ENCODE data around the gene PRDX1. TPM values are rescaled to one million over a fixed set of nuclear protein-coding genes. Genes with fewer than 3 reads are reported as not detected.

Gene PRDX1
- total RNA-seq, 1 donor from 2014 or later, result 335 TPM

DNA sequence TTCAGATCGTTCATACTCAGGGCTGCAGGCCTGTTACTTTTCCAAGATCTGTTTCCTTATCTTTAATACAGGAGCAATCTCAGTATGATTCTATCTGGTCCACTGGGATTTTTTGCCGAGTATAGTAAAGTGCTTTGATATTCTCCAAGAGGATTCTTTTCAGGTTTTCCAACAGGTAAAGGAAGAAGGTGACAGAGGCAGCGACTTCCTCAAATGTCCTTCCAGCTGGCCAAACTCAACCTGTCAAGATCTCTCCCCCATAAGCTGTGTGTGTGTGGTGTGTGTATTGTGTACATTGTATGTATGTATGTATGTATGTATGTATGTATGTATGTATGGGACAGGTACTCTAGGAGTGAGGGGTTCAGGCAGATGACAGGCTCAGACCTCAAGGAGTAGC, 30.0 kb upstream of the PRDX1 start:
- Mint-ChIP-seq H3K4me3 (peak overlapping the region; percentile 99), H3K9me3 (no peaks in the 10 kb centered on the region), H3K27me3 (peaks cover 6% of the 10 kb centered on the region), H3K36me3 (peaks cover 11% of the 10 kb centered on the region), H3K27ac (peak overlapping the region; percentile 95), H3K4me1 (ENCODE audit: unreplicated experiment) (peaks cover 20% of the 10 kb centered on the region)
- DNase-seq (ENCODE audit: extremely low spot score, unreplicated experiment), result no peak
- TF ChIP-seq, protein P1, sequence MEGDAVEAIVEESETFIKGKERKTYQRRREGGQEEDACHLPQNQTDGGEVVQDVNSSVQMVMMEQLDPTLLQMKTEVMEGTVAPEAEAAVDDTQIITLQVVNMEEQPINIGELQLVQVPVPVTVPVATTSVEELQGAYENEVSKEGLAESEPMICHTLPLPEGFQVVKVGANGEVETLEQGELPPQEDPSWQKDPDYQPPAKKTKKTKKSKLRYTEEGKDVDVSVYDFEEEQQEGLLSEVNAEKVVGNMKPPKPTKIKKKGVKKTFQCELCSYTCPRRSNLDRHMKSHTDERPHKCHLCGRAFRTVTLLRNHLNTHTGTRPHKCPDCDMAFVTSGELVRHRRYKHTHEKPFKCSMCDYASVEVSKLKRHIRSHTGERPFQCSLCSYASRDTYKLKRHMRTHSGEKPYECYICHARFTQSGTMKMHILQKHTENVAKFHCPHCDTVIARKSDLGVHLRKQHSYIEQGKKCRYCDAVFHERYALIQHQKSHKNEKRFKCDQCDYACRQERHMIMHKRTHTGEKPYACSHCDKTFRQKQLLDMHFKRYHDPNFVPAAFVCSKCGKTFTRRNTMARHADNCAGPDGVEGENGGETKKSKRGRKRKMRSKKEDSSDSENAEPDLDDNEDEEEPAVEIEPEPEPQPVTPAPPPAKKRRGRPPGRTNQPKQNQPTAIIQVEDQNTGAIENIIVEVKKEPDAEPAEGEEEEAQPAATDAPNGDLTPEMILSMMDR (conservative IDR thresholded peaks at IDR 0.05), result no peak

DNA sequence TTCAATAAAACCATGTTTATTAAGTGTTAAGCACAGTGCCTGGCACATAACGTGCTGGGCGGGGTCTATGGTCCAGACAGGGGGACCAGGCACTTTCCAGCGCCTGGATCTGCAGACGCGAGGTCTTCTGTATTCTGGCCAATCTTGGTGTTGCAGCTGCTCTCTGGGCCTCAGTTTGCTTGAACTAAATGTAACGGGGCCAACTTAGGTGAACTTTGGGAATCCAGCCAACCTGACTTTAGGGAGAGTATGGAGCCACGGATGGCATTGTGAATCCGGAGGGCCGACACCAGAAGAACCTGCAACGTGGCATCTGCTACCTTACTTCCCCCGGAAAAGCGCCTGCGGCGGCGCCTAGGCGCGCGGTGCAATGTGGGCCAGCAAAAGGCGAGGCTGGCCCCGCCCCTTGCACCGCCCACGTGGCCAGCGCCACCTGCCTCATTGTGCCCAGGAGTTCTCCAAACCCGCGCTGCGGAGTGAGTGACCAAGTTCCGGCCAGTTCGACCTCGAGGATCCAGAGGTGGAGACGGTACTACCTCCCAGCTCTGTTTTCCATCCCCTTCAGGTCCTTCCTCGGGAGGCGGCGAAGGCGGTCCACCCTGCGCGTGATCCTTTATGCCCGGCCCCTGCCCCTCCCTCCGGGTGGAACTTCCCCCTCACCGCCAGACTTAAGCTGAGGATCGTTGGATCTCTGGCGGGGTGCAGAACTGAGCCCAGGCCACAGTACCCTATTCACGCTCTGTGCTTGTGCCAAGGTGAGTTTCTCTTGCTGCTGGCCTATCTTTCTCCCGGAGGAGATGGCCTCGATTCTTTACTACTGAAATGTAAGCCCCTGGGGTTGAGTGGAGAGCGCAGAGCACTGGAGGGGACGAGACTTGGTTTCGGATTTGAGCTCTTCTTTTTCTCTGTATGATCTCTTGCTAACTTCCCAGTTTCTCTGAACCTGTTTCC, 29.0 kb upstream of the PRDX1 start, which contains the start of gene AKR1A1:
Gene AKR1A1, plus strand, starts transcription at position 426 of the 951 bp plus-strand sequence. CDS start 10,969 bp downstream, outside the sequence.
- H3K4me3 Mint-ChIP-seq, result peak within 1 kb of the TSS; percentile 99
- peaks cover 8% of the 10 kb centered on the region for H3K36me3 Mint-ChIP-seq
- no peaks in the 10 kb centered on the region for H3K9me3 Mint-ChIP-seq
- DNase-seq (ENCODE audit: extremely low spot score, unreplicated experiment), result peak; percentile 90
- TF ChIP-seq, protein P1 (conservative IDR thresholded peaks at IDR 0.05), result peak; percentile 32
- H3K4me1 Mint-ChIP-seq (ENCODE audit: unreplicated experiment), result peaks cover 20% of the 10 kb centered on the region
- peaks cover 12% of the 10 kb centered on the region for H3K27me3 Mint-ChIP-seq
- peak within 1 kb of the TSS; percentile 95 for H3K27ac Mint-ChIP-seq

DNA sequence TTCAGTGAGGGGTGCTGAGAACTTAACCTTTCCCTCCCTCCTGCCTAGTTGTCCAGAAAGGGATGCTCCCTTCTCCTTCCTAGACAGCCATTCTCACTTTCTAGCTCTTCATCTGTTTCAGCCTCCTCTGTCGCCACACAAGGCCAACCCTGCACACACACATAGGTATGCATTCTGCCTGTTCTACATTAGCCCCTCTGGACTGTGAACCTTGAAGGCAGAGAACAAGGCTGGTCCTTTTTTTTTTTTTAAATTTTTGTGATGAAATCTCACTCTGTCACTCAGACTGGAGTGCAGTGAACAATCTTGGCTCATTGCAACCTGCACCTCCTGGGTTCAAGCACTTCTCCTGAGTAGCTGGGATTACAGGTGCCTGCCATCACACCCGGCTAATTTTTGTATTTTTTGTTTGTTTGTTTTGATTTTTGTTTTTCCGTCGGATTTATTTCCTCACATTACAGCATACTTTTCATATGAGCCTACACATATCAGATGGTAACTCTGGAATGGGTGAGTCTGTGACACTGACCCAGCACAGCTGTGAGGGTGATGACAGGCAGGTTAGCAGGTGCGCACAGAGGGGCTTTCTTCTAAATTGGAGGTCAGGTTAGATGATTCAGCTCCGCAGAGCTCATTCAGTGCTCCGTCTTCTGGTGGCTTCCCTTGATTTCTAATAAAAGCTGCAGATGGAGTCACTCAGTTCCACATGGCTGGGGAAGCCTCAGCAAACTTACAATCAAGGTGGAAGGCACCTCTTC, 24.0 kb upstream of the PRDX1 start:
- Mint-ChIP-seq H3K27me3 (peaks cover 43% of the 10 kb centered on the region), H3K27ac (no peak overlapping the region), H3K9me3 (no peaks in the 10 kb centered on the region), H3K36me3 (no peaks in the 10 kb centered on the region), H3K4me1 (ENCODE audit: unreplicated experiment) (peaks cover 3% of the 10 kb centered on the region), H3K4me3 (no peak overlapping the region)
- DNase-seq (ENCODE audit: extremely low spot score, unreplicated experiment), result no peak
- TF ChIP-seq, protein P1 (conservative IDR thresholded peaks at IDR 0.05), result no peak

DNA sequence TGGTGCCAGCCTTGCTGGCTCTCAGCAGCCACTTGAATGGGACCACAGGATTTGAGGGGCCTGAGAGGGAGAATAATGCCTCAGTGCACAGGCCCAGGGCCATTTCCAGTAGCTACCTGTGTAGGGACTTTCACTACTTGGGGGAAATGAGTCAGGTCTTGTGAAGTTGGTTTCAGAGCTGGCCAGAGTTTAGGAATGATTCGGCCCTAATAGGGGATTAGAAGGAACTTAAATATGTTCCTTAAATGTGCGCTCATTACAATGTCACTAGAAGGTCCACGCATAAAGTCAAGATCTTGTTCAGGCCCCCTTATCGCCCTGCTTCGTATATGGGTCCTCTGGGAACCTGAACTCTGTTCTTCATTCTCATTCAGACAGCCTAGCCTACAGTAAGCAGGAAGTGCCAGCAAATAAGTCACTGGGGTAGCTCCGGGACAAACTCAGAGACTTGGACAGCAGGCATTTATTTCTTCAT, 23.4 kb upstream of the PRDX1 start:
- no peaks in the 10 kb centered on the region for H3K9me3 Mint-ChIP-seq
- H3K4me3 Mint-ChIP-seq, result no peak overlapping the region
- H3K27me3 Mint-ChIP-seq, result peaks cover 49% of the 10 kb centered on the region
- TF ChIP-seq, protein P1 (conservative IDR thresholded peaks at IDR 0.05), result no peak
- H3K36me3 Mint-ChIP-seq, result no peaks in the 10 kb centered on the region
- no peak overlapping the region for H3K27ac Mint-ChIP-seq
- no peaks in the 10 kb centered on the region for H3K4me1 Mint-ChIP-seq (ENCODE audit: unreplicated experiment)
- no peak for DNase-seq (ENCODE audit: extremely low spot score, unreplicated experiment)

DNA sequence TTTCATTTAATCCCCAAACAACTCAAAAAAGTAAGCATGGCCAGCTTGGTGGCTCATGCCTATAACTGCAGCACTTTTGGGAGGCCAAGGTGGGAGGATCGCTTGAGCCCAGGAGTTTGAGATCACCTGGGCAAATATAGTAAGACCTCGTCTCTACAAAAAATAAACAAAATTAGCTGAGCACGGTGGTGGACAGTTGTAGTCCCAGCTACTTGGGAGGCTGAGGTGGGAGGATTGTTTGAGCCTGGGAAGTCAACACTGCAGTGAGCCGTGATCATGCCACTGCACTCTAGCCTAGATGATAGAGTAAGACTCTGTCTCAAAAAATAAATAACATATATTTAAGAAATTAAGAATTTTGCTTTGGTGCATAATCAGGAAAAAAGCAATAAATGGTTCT, 22.8 kb upstream of the PRDX1 start:
- Mint-ChIP-seq H3K36me3 (no peaks in the 10 kb centered on the region), H3K9me3 (no peaks in the 10 kb centered on the region), H3K4me1 (ENCODE audit: unreplicated experiment) (no peaks in the 10 kb centered on the region), H3K4me3 (no peak overlapping the region), H3K27ac (no peak overlapping the region), H3K27me3 (peaks cover 49% of the 10 kb centered on the region)
- no peak for DNase-seq (ENCODE audit: extremely low spot score, unreplicated experiment)
- TF ChIP-seq, protein P1 (conservative IDR thresholded peaks at IDR 0.05), result no peak
